SKM-1 treated with dmso at 0.1 percent for 144 hours (cell line): ENCODE measurements around the gene GPC6.
"Not testable (repeated sequence)": the region's sequence is repeated elsewhere in the genome, so short reads cannot be mapped to it uniquely, and the experiment has no call there.

Experiments used
- DNase-seq: peaks from one replicate; lab custom pipeline; 2025; ENCODE audit not compliant: unreplicated experiment; lab: John Stamatoyannopoulos, UW

Gene GPC6

GRCh38 chr13:94263038-94263437, 1036.4 kb downstream of the GPC6 start:
- no peak for DNase-seq

- DNase-seq: no peak
These were observed 1041.2 kb downstream of the GPC6 start for GRCh38 chr13:94267581-94268366.

- no peak for DNase-seq
These were observed 1042.1 kb downstream of the GPC6 start for GRCh38 chr13:94268661-94269060.

- no peak for DNase-seq
These were observed 1043.0 kb downstream of the GPC6 start for GRCh38 chr13:94269557-94269956.

GRCh38 chr13:94270556-94270955, 1043.9 kb downstream of the GPC6 start:
- no peak for DNase-seq

GRCh38 chr13:94272038-94272437, 1045.4 kb downstream of the GPC6 start:
- DNase-seq: no peak

- DNase-seq: no peak
These were observed 1053.7 kb downstream of the GPC6 start for GRCh38 chr13:94280349-94280748.

GRCh38 chr13:94280845-94281244, 1054.2 kb downstream of the GPC6 start:
- no peak for DNase-seq

GRCh38 chr13:94286581-94286980, 1060.0 kb downstream of the GPC6 start:
- DNase-seq: no peak

- no peak for DNase-seq
These were observed 1065.2 kb downstream of the GPC6 start for GRCh38 chr13:94291631-94292322.

- no peak for DNase-seq
These were observed 1065.7 kb downstream of the GPC6 start for GRCh38 chr13:94292323-94292640.

GRCh38 chr13:94296471-94296870, 1069.9 kb downstream of the GPC6 start:
- no peak for DNase-seq

GRCh38 chr13:94298346-94298745, 1071.7 kb downstream of the GPC6 start:
- DNase-seq: no peak

- DNase-seq: no peak
These were observed 1073.8 kb downstream of the GPC6 start for GRCh38 chr13:94300401-94300800.

- DNase-seq: no peak
These were observed 1074.9 kb downstream of the GPC6 start for GRCh38 chr13:94301487-94301886.

- DNase-seq: not testable (repeated sequence)
These were observed 1076.4 kb downstream of the GPC6 start for GRCh38 chr13:94302847-94303565.

GRCh38 chr13:94303644-94304174, 1077.1 kb downstream of the GPC6 start:
- DNase-seq: no peak

- no peak for DNase-seq
These were observed 1078.4 kb downstream of the GPC6 start for GRCh38 chr13:94305033-94305432.

- DNase-seq: no peak
These were observed 1078.9 kb downstream of the GPC6 start for GRCh38 chr13:94305463-94305862.

GRCh38 chr13:94305934-94306333, 1079.3 kb downstream of the GPC6 start:
- no peak for DNase-seq

GRCh38 chr13:94308832-94309231, 1082.2 kb downstream of the GPC6 start:
- no peak for DNase-seq

- no peak for DNase-seq
These were observed 1083.0 kb downstream of the GPC6 start for GRCh38 chr13:94309576-94309975.
